ENCODE data around the gene ATP10A. TPM values are rescaled to one million over a fixed set of nuclear protein-coding genes. Genes with fewer than 3 reads are reported as not detected.

The ATP10A gene
- total RNA-seq, 1 experiment from 2014 or later: 3.9 TPM

DNA sequence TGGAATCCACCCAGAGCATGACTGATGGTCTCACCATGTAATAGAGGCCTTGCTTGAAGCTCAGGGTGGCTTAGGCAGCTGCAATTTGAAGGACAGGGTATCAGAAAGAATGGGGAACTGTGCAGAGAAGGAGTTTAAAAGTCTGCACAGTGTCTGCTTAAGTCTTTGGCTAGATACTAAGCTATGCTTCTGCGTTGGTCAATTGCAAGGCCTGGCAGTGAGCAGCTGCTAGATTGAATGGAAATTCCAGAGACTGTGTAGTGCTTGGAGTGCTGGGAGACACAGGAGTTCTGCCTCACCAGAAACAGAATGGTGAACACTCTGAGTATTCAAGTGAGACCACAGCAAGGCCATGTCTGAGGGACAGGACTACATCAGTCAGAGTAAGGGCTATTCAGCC lies 17.3 kb upstream of the ATP10A start:
- WGBS (ENCODE audit: extremely low coverage, insufficient read length, low lambda C conversion rate): no CpG with 5 or more reads among the region's 1 CpG
- Histone ChIP-seq H3K4me2 (ENCODE audit: insufficient read depth, insufficient read length, low read length) (no peak overlapping the region), H4K20me1 (ENCODE audit: control insufficient read depth, insufficient read depth, insufficient read length) (no peaks in the 10 kb centered on the region), H3K27me3 (ENCODE audit: insufficient read depth, low read length) (no peaks in the 10 kb centered on the region), H3K4ac (ENCODE audit: low read depth, low read length) (no peak overlapping the region), H2BK20ac (ENCODE audit: low read depth, low read length, poor library complexity, severe bottlenecking) (no peak overlapping the region), H3K18ac (ENCODE audit: insufficient read length, low read depth, low read length) (no peak overlapping the region), H3K79me2 (ENCODE audit: insufficient read depth, low read length) (no peaks in the 10 kb centered on the region), H4K5ac (ENCODE audit: insufficient read length, low read depth, low read length) (no peak overlapping the region), H3K23ac (ENCODE audit: insufficient read length, low read depth, low read length) (no peak overlapping the region), H3K27ac (ENCODE audit: insufficient read length, low read depth, low read length) (no peak overlapping the region), H4K91ac (ENCODE audit: insufficient read length, low read depth, low read length) (no peak overlapping the region), H3K14ac (ENCODE audit: insufficient read depth, low read length) (no peak overlapping the region), H3K9me3 (ENCODE audit: control insufficient read depth, low read depth, low read length) (no peaks in the 10 kb centered on the region), H2BK15ac (ENCODE audit: low read depth, low read length) (no peak overlapping the region), H2BK5ac (ENCODE audit: insufficient read length, low read length) (no peak overlapping the region), H2BK120ac (ENCODE audit: low read depth, low read length, poor library complexity, severe bottlenecking) (no peak overlapping the region), H3K9ac (ENCODE audit: extremely low read depth, insufficient read length, low read length) (no peak overlapping the region), H3K56ac (ENCODE audit: insufficient read length, low read depth, low read length) (no peak overlapping the region), H3K79me1 (ENCODE audit: insufficient read depth, low read depth, low read length, poor library complexity, severe bottlenecking) (no peaks in the 10 kb centered on the region), H4K8ac (replicated peaks; ENCODE audit: insufficient read length, low read depth, low read length) (no peak overlapping the region), H2AK5ac (ENCODE audit: insufficient read length, low read length) (no peak overlapping the region), H3T11ph (ENCODE audit: low read length) (no peak overlapping the region), H3K4me1 (ENCODE audit: insufficient read depth, low read length) (no peaks in the 10 kb centered on the region), H2AFZ (ENCODE audit: low read length) (no peak overlapping the region), H3K23me2 (ENCODE audit: insufficient read length, low read depth, low read length, poor library complexity, severe bottlenecking) (no peaks in the 10 kb centered on the region), H2BK12ac (ENCODE audit: insufficient read length, low read depth, low read length) (no peak overlapping the region)
- Mint-ChIP-seq H3K36me3 (ENCODE audit: insufficient read depth in 1 of 3, low read depth in 3 of 3) (peaks cover 0 to 14% (median 0%) of the 10 kb centered on the region in 3 experiments; a peak in 2 of 7 replicates), H3K4me1 (no peaks in the 10 kb centered on the region), H3K4me3 (no peak overlapping the region), H3K27ac (no peak overlapping the region; a peak in 1 of 7 replicates), H3K9me3 (peaks cover 7 to 15% of the 10 kb centered on the region in 2 experiments; a peak in 4 of 5 replicates), H3K27me3 (ENCODE audit: low read depth) (peaks cover 2% of the 10 kb centered on the region)
- DNase-seq: no peak
- no peak for TF ChIP-seq CTCF (conservative IDR thresholded peaks at IDR 0.05)
